ENCODE data around the gene NAGS. TPM values are rescaled to one million over a fixed set of nuclear protein-coding genes. Genes with fewer than 3 reads are reported as not detected.

The NAGS gene
- total RNA-seq, 1 experiment from 2014 or later: 10.0 TPM

DNA sequence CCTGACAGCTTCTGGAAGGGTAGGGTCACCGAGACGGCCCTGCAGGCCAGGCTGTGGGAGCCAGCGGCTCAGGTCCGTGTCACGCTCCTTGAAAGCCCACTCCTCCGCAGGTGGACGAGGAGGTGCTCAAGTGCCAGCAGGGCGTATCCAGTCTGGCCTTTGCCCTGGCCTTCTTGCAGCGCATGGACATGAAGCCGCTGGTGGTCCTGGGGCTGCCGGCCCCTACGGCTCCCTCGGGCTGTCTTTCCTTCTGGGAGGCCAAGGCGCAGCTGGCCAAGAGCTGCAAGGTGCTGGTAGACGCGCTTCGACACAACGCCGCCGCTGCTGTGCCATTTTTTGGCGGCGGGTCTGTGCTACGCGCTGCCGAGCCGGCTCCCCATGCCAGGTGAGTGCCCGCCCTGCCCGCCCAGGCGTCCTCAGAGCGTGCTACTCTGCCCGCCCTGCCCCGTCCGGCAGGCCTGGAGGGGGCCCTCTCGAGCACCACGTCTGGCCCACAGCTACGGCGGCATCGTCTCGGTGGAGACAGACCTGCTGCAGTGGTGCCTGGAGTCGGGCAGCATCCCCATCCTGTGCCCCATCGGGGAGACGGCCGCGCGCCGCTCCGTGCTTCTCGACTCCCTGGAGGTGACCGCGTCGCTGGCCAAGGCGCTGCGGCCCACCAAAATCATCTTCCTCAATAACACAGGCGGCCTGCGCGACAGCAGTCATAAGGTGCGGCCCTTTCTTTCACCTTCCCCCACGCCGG, 1.3 kb downstream of the NAGS start:
- peak; percentile 57 for ATAC-seq
- no peak for DNase-seq (ENCODE audit: low read depth, low spot score)
- no peaks in the 10 kb centered on the region for H3K9me3 ChIP-seq (ENCODE audit: control insufficient read depth in 1 of 2, insufficient read depth in 1 of 2, low read depth in 1 of 2, low read length in 2 of 2)
- peaks cover 36 to 77% of the 10 kb centered on the region in 2 experiments for H3K4me1 ChIP-seq (ENCODE audit: control insufficient read depth in 1 of 2, insufficient read depth in 2 of 2, low read length in 2 of 2)
- peak overlapping the region; percentile 86 for H3K9ac ChIP-seq (ENCODE audit: low read length)
- TF ChIP-seq POLR2AphosphoS5 (IDR thresholded peaks at IDR 0.05; ENCODE audit: low read depth, low read length) (peak; percentile 38; the same call in 1 of the 2 replicates), ZFX (IDR thresholded peaks at IDR 0.05) (peak; percentile 79; the same call in 1 of the 2 replicates), YY1 (IDR thresholded peaks at IDR 0.05; ENCODE audit: extremely low read depth, insufficient replicate concordance, low read depth, low read length) (peak; percentile 56), ZNF274 (IDR thresholded peaks at IDR 0.05; ENCODE audit: low read depth, low read length) (no peak), ELF1 (IDR thresholded peaks at IDR 0.05; ENCODE audit: borderline replicate concordance, low read depth) (no peak), SIN3A (IDR thresholded peaks at IDR 0.05; ENCODE audit: low read depth) (no peak), FOSL1 (IDR thresholded peaks at IDR 0.05; ENCODE audit: low read depth) (no peak)
- TF ChIP-seq, protein P1, sequence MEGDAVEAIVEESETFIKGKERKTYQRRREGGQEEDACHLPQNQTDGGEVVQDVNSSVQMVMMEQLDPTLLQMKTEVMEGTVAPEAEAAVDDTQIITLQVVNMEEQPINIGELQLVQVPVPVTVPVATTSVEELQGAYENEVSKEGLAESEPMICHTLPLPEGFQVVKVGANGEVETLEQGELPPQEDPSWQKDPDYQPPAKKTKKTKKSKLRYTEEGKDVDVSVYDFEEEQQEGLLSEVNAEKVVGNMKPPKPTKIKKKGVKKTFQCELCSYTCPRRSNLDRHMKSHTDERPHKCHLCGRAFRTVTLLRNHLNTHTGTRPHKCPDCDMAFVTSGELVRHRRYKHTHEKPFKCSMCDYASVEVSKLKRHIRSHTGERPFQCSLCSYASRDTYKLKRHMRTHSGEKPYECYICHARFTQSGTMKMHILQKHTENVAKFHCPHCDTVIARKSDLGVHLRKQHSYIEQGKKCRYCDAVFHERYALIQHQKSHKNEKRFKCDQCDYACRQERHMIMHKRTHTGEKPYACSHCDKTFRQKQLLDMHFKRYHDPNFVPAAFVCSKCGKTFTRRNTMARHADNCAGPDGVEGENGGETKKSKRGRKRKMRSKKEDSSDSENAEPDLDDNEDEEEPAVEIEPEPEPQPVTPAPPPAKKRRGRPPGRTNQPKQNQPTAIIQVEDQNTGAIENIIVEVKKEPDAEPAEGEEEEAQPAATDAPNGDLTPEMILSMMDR (IDR thresholded peaks at IDR 0.05 in 2 of 3, conservative IDR thresholded peaks at IDR 0.05 in 1 of 3; ENCODE audit: borderline replicate concordance in 1 of 3, insufficient read depth in 1 of 3, low read depth in 2 of 3, low read length in 2 of 3): peak in 1 of 3 experiments; percentile 45; a peak in 2 of 6 replicates
- TF ChIP-seq, protein P2, sequence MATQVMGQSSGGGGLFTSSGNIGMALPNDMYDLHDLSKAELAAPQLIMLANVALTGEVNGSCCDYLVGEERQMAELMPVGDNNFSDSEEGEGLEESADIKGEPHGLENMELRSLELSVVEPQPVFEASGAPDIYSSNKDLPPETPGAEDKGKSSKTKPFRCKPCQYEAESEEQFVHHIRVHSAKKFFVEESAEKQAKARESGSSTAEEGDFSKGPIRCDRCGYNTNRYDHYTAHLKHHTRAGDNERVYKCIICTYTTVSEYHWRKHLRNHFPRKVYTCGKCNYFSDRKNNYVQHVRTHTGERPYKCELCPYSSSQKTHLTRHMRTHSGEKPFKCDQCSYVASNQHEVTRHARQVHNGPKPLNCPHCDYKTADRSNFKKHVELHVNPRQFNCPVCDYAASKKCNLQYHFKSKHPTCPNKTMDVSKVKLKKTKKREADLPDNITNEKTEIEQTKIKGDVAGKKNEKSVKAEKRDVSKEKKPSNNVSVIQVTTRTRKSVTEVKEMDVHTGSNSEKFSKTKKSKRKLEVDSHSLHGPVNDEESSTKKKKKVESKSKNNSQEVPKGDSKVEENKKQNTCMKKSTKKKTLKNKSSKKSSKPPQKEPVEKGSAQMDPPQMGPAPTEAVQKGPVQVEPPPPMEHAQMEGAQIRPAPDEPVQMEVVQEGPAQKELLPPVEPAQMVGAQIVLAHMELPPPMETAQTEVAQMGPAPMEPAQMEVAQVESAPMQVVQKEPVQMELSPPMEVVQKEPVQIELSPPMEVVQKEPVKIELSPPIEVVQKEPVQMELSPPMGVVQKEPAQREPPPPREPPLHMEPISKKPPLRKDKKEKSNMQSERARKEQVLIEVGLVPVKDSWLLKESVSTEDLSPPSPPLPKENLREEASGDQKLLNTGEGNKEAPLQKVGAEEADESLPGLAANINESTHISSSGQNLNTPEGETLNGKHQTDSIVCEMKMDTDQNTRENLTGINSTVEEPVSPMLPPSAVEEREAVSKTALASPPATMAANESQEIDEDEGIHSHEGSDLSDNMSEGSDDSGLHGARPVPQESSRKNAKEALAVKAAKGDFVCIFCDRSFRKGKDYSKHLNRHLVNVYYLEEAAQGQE (IDR thresholded peaks at IDR 0.05; ENCODE audit: low read depth): no peak
- TF ChIP-seq, protein P3, sequence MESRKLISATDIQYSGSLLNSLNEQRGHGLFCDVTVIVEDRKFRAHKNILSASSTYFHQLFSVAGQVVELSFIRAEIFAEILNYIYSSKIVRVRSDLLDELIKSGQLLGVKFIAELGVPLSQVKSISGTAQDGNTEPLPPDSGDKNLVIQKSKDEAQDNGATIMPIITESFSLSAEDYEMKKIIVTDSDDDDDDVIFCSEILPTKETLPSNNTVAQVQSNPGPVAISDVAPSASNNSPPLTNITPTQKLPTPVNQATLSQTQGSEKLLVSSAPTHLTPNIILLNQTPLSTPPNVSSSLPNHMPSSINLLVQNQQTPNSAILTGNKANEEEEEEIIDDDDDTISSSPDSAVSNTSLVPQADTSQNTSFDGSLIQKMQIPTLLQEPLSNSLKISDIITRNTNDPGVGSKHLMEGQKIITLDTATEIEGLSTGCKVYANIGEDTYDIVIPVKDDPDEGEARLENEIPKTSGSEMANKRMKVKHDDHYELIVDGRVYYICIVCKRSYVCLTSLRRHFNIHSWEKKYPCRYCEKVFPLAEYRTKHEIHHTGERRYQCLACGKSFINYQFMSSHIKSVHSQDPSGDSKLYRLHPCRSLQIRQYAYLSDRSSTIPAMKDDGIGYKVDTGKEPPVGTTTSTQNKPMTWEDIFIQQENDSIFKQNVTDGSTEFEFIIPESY (IDR thresholded peaks at IDR 0.05; ENCODE audit: extremely low read depth, insufficient replicate concordance, low read length): no peak
- TF ChIP-seq, protein P4, sequence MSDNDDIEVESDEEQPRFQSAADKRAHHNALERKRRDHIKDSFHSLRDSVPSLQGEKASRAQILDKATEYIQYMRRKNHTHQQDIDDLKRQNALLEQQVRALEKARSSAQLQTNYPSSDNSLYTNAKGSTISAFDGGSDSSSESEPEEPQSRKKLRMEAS (IDR thresholded peaks at IDR 0.05): peak; percentile 62
- peak overlapping the region; percentile 83 for H3K27ac ChIP-seq (ENCODE audit: low read depth, low read length)
- no peaks in the 10 kb centered on the region for H4K20me1 ChIP-seq (ENCODE audit: insufficient read depth)
- peaks cover 10 to 21% of the 10 kb centered on the region in 2 experiments; a peak in 3 of 4 replicates for H3K36me3 ChIP-seq (ENCODE audit: control insufficient read depth in 1 of 2, insufficient read depth in 2 of 2, low read length in 2 of 2)
- no peaks in the 10 kb centered on the region for H3K9me2 ChIP-seq (ENCODE audit: insufficient read depth)
- H3K4me3 ChIP-seq (replicated peaks in 1 of 2; ENCODE audit: low read depth in 1 of 2, low read length in 2 of 2): peak overlapping the region; percentile 87 to 92
- no peak overlapping the region for H2AFZ ChIP-seq (ENCODE audit: low read depth, low read length, poor library complexity, severe bottlenecking)
- POLR2A ChIA-PET: no interaction called here
- H3K4me2 ChIP-seq (ENCODE audit: low read length): peak overlapping the region; percentile 99
- CTCF ChIA-PET: no interaction called here
- BruUV-seq (replicated peaks): no TSS peak
- no peaks in the 10 kb centered on the region for H3K27me3 ChIP-seq (ENCODE audit: insufficient read depth, low read length)
- RAD21 ChIA-PET (ENCODE audit: low non-redundant PET in 1 of 2, low total read pairs in 2 of 2, uncharacterized antibody in 2 of 2, unreplicated experiment in 2 of 2): no interaction called here
- peaks cover 32% of the 10 kb centered on the region; the same call in 1 of the 2 replicates for H3K79me2 ChIP-seq (ENCODE audit: insufficient read depth, low read length)
- intact Hi-C loops (cut with micrococcal nuclease): no loop called here

All from HCT116 (cell line).